ENCODE data around the gene RNPEPL1.

The RNPEPL1 gene

GRCh38 chr2:240601831-240602160 lies 33.5 kb downstream of the RNPEPL1 start:
- DNase-seq (ENCODE audit: low spot score): no peak
- no peak overlapping the region for H3K27ac Mint-ChIP-seq
- no peaks in the 10 kb centered on the region for H3K27me3 Mint-ChIP-seq (ENCODE audit: low read depth)
- H3K36me3 Mint-ChIP-seq (ENCODE audit: low read depth): peaks cover 8% of the 10 kb centered on the region
- peaks cover 7% of the 10 kb centered on the region for H3K4me1 Mint-ChIP-seq (ENCODE audit: low read depth)
- no peak overlapping the region for H3K4me3 Mint-ChIP-seq
- no peaks in the 10 kb centered on the region for H3K9me3 Mint-ChIP-seq

- no peaks in the 10 kb centered on the region for H3K9me3 Mint-ChIP-seq
- peaks cover 8% of the 10 kb centered on the region for H3K36me3 Mint-ChIP-seq (ENCODE audit: low read depth)
- H3K27ac Mint-ChIP-seq: no peak overlapping the region
- no peak overlapping the region for H3K4me3 Mint-ChIP-seq
- H3K4me1 Mint-ChIP-seq (ENCODE audit: low read depth): peaks cover 7% of the 10 kb centered on the region
- no peak for DNase-seq (ENCODE audit: low spot score)
- no peaks in the 10 kb centered on the region for H3K27me3 Mint-ChIP-seq (ENCODE audit: low read depth)
Measured at GRCh38 chr2:240602266-240603050, 34.2 kb downstream of the RNPEPL1 start.

GRCh38 chr2:240603081-240603835 lies 35.0 kb downstream of the RNPEPL1 start:
- no peak overlapping the region for H3K27ac Mint-ChIP-seq
- no peak for DNase-seq (ENCODE audit: low spot score)
- H3K9me3 Mint-ChIP-seq: no peaks in the 10 kb centered on the region
- peaks cover 9% of the 10 kb centered on the region for H3K36me3 Mint-ChIP-seq (ENCODE audit: low read depth)
- no peaks in the 10 kb centered on the region for H3K27me3 Mint-ChIP-seq (ENCODE audit: low read depth)
- H3K4me3 Mint-ChIP-seq: no peak overlapping the region
- peaks cover 10% of the 10 kb centered on the region for H3K4me1 Mint-ChIP-seq (ENCODE audit: low read depth)

GRCh38 chr2:240603846-240604245 lies 35.6 kb downstream of the RNPEPL1 start:
- H3K9me3 Mint-ChIP-seq: no peaks in the 10 kb centered on the region
- no peak for DNase-seq (ENCODE audit: low spot score)
- peaks cover 9% of the 10 kb centered on the region for H3K36me3 Mint-ChIP-seq (ENCODE audit: low read depth)
- H3K27me3 Mint-ChIP-seq (ENCODE audit: low read depth): no peaks in the 10 kb centered on the region
- no peak overlapping the region for H3K27ac Mint-ChIP-seq
- no peak overlapping the region for H3K4me3 Mint-ChIP-seq
- H3K4me1 Mint-ChIP-seq (ENCODE audit: low read depth): peaks cover 10% of the 10 kb centered on the region

GRCh38 chr2:240604291-240604938 lies 36.1 kb downstream of the RNPEPL1 start:
- H3K9me3 Mint-ChIP-seq: no peaks in the 10 kb centered on the region

GRCh38 chr2:240604939-240605716 lies 36.8 kb downstream of the RNPEPL1 start:
- no peak for DNase-seq (ENCODE audit: low spot score)
- no peaks in the 10 kb centered on the region for H3K9me3 Mint-ChIP-seq
- peaks cover 17% of the 10 kb centered on the region for H3K4me1 Mint-ChIP-seq (ENCODE audit: low read depth)
- no peaks in the 10 kb centered on the region for H3K27me3 Mint-ChIP-seq (ENCODE audit: low read depth)
- H3K27ac Mint-ChIP-seq: peak overlapping the region; percentile 49
- H3K4me3 Mint-ChIP-seq: no peak overlapping the region
- H3K36me3 Mint-ChIP-seq (ENCODE audit: low read depth): peaks cover 9% of the 10 kb centered on the region

More at GRCh38 chr2:240604291-240604938, 36.1 kb downstream of the RNPEPL1 start:
- no peaks in the 10 kb centered on the region for H3K27me3 Mint-ChIP-seq (ENCODE audit: low read depth)
- peaks cover 15% of the 10 kb centered on the region for H3K36me3 Mint-ChIP-seq (ENCODE audit: low read depth)
- H3K27ac Mint-ChIP-seq: peak overlapping the region; percentile 49
- peaks cover 16% of the 10 kb centered on the region for H3K4me1 Mint-ChIP-seq (ENCODE audit: low read depth)
- DNase-seq (ENCODE audit: low spot score): no peak
- no peak overlapping the region for H3K4me3 Mint-ChIP-seq

GRCh38 chr2:240605867-240606743 lies 37.8 kb downstream of the RNPEPL1 start:
- peaks cover under 1% of the 10 kb centered on the region for H3K9me3 Mint-ChIP-seq
- H3K36me3 Mint-ChIP-seq (ENCODE audit: low read depth): peaks cover 9% of the 10 kb centered on the region
- H3K27me3 Mint-ChIP-seq (ENCODE audit: low read depth): no peaks in the 10 kb centered on the region
- H3K4me3 Mint-ChIP-seq: no peak overlapping the region
- no peak for DNase-seq (ENCODE audit: low spot score)
- peaks cover 18% of the 10 kb centered on the region for H3K4me1 Mint-ChIP-seq (ENCODE audit: low read depth)
- H3K27ac Mint-ChIP-seq: no peak overlapping the region

- Mint-ChIP-seq H3K36me3 (ENCODE audit: low read depth) (peaks cover 27% of the 10 kb centered on the region), H3K4me3 (no peak overlapping the region), H3K4me1 (ENCODE audit: low read depth) (peaks cover 22% of the 10 kb centered on the region), H3K9me3 (peaks cover 5% of the 10 kb centered on the region), H3K27me3 (ENCODE audit: low read depth) (no peaks in the 10 kb centered on the region), H3K27ac (no peak overlapping the region)
- peak; percentile 40 for DNase-seq (ENCODE audit: low spot score)
Measured at GRCh38 chr2:240611601-240612210, 43.4 kb downstream of the RNPEPL1 start.

- H3K36me3 Mint-ChIP-seq (ENCODE audit: low read depth): peaks cover 41% of the 10 kb centered on the region
- peaks cover 26% of the 10 kb centered on the region for H3K4me1 Mint-ChIP-seq (ENCODE audit: low read depth)
- H3K27ac Mint-ChIP-seq: no peak overlapping the region
- H3K9me3 Mint-ChIP-seq: peaks cover 12% of the 10 kb centered on the region
- no peak for DNase-seq (ENCODE audit: low spot score)
- H3K4me3 Mint-ChIP-seq: no peak overlapping the region
- no peaks in the 10 kb centered on the region for H3K27me3 Mint-ChIP-seq (ENCODE audit: low read depth)
Measured at GRCh38 chr2:240613781-240614180, 45.5 kb downstream of the RNPEPL1 start.

- Mint-ChIP-seq H3K9me3 (peaks cover 12% of the 10 kb centered on the region), H3K27ac (no peak overlapping the region), H3K36me3 (ENCODE audit: low read depth) (peaks cover 41% of the 10 kb centered on the region), H3K27me3 (ENCODE audit: low read depth) (no peaks in the 10 kb centered on the region), H3K4me3 (no peak overlapping the region), H3K4me1 (ENCODE audit: low read depth) (peaks cover 25% of the 10 kb centered on the region)
- DNase-seq (ENCODE audit: low spot score): no peak
Measured at GRCh38 chr2:240614391-240614790, 46.1 kb downstream of the RNPEPL1 start.

GRCh38 chr2:240615396-240615795 lies 47.1 kb downstream of the RNPEPL1 start:
- H3K27me3 Mint-ChIP-seq (ENCODE audit: low read depth): no peaks in the 10 kb centered on the region
- H3K36me3 Mint-ChIP-seq (ENCODE audit: low read depth): peaks cover 46% of the 10 kb centered on the region
- H3K9me3 Mint-ChIP-seq: peaks cover 12% of the 10 kb centered on the region
- peaks cover 28% of the 10 kb centered on the region for H3K4me1 Mint-ChIP-seq (ENCODE audit: low read depth)
- H3K27ac Mint-ChIP-seq: peak overlapping the region; percentile 67
- peak overlapping the region; percentile 32 for H3K4me3 Mint-ChIP-seq
- DNase-seq (ENCODE audit: low spot score): no peak

GRCh38 chr2:240615820-240616547 lies 47.7 kb downstream of the RNPEPL1 start:
- Mint-ChIP-seq H3K4me1 (ENCODE audit: low read depth) (peaks cover 32% of the 10 kb centered on the region), H3K27ac (peak overlapping the region; percentile 67), H3K27me3 (ENCODE audit: low read depth) (no peaks in the 10 kb centered on the region), H3K36me3 (ENCODE audit: low read depth) (peaks cover 46% of the 10 kb centered on the region), H3K4me3 (peak overlapping the region; percentile 32), H3K9me3 (peaks cover 12% of the 10 kb centered on the region)
- no peak for DNase-seq (ENCODE audit: low spot score)
